ENCODE results near the gene ARHGAP45. TPM values are rescaled to one million over a fixed set of nuclear protein-coding genes. Genes with fewer than 3 reads are reported as not detected.

ARHGAP45 gene
- total and polyA plus RNA-seq, 9 of the 15 experiments (the other 6 are each of a cell fraction or from before 2014, with no cell fraction given) = 0.08 to 22.1 (median 4.2) TPM

DNA sequence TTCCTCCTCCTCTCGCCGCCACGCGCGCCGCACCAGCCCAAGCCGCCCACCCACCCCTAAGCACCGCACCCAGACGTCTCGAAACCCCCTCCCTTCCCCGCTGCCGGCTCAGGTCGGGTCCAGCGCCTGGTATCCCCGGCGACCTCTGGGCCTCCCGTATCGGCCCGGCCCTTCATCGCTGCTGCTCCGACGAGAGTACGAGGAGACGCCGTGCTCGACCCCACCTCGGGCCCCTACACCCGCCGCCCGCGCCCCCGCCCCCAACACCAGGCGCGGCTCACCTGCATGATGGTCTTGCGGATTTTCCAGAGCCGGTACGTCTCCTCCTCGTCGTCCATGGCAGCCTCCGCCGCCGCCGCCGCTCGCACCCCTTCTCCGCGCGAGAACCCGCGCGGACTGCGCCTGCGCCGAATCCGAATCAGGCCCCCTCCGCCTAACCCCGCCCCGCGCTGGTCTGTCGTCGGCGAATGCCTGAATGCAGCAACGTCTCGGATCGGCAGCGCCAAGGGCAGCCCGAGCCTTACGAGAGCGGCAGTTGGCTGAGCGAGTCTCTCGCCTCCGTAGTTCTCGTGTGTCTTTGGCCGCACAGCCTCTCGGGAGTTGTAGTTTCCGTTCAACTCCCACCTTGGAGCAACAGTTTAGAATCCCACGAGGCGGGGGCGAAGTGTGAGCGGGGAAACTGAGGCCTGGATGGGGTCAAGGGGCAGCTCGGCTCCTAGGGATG is 28.2 kb downstream of the ARHGAP45 start, which contains the start of gene POLR2E:
Gene POLR2E, minus strand, starts transcription at position 398 of the 724 bp plus-strand sequence. Its CDS starts 60 bp downstream, at position 338.
- Histone ChIP-seq H3K36me3 (ENCODE audit: control insufficient read depth, insufficient read depth, low read length) (peaks cover 34% of the 10 kb centered on the region), H3K4me3 (peak within 1 kb of the TSS; percentile 78), H3K9me3 (replicated peaks; ENCODE audit: control insufficient read depth, insufficient read depth, low read depth, low read length) (peaks cover 7% of the 10 kb centered on the region), H3K9me1 (ENCODE audit: control insufficient read depth, insufficient read depth, low read length) (no peaks in the 10 kb centered on the region), H4K20me1 (replicated peaks; ENCODE audit: control insufficient read depth, insufficient read depth, low read length) (peaks cover 11% of the 10 kb centered on the region; the same call in 1 of the 2 replicates), H3K27ac (ENCODE audit: extremely low read depth, low read depth, low read length) (peak within 1 kb of the TSS; percentile 65), H3K9ac (ENCODE audit: insufficient read depth in 1 of 2, low read depth in 2 of 2, low read length in 2 of 2) (peak within 1 kb of the TSS; percentile 87 to 100), H3K27me3 (ENCODE audit: control insufficient read depth in 2 of 2, insufficient read depth in 2 of 2, low read length in 2 of 2) (no peaks in the 10 kb centered on the region), H3K79me2 (ENCODE audit: control insufficient read depth, insufficient read depth, low read length) (peaks cover 42% of the 10 kb centered on the region), H2AFZ (ENCODE audit: low read depth, low read length) (peak within 1 kb of the TSS; percentile 73), H3K4me1 (replicated peaks in 1 of 2; ENCODE audit: control insufficient read depth in 2 of 2, insufficient read depth in 2 of 2, low read length in 2 of 2) (peaks cover 24 to 61% of the 10 kb centered on the region in 2 experiments; a peak in 4 of 5 replicates), H3K4me2 (ENCODE audit: insufficient read depth, low read length) (peak within 1 kb of the TSS; percentile 88)
- ChIA-PET POLR2A (interaction anchor here (0.6 to 6.2 kb wide), 3 partner anchors 11 to 145 kb away, joined by 3 to 45 read pairs (median 3); no protein-coding TSS in a partner anchor), CTCF (ENCODE audit: low intra/inter-chr PET ratio) (no interaction called here)
- in situ Hi-C loops (cut with MboI) (no loop called here), intact Hi-C loops (cut with micrococcal nuclease) (no loop called here)
- peak; percentile 99 for FAIRE-seq
- peak; percentile 95 for ATAC-seq
- DNase-seq (ENCODE audit: extremely low read depth in 1 of 4, low spot score in 3 of 4) = peak; percentile 92 to 98 (median 95)
- BruUV-seq (replicated peaks) = no TSS peak
- WGBS (ENCODE audit: insufficient coverage, low coverage, missing lambda C conversion rate) = under 1% methylated on average over 45 of the region's 81 CpGs
- no peak for TF ChIP-seq SMARCB1 (IDR thresholded peaks at IDR 0.05; ENCODE audit: insufficient read length, low read depth)
- TF ChIP-seq NFIC (IDR thresholded peaks at IDR 0.05) = no peak; the same call in 1 of the 2 replicates
- TF ChIP-seq RNF2 (IDR thresholded peaks at IDR 0.05) = peak; percentile 49; the same call in 1 of the 2 replicates
- TF ChIP-seq, protein P1, sequence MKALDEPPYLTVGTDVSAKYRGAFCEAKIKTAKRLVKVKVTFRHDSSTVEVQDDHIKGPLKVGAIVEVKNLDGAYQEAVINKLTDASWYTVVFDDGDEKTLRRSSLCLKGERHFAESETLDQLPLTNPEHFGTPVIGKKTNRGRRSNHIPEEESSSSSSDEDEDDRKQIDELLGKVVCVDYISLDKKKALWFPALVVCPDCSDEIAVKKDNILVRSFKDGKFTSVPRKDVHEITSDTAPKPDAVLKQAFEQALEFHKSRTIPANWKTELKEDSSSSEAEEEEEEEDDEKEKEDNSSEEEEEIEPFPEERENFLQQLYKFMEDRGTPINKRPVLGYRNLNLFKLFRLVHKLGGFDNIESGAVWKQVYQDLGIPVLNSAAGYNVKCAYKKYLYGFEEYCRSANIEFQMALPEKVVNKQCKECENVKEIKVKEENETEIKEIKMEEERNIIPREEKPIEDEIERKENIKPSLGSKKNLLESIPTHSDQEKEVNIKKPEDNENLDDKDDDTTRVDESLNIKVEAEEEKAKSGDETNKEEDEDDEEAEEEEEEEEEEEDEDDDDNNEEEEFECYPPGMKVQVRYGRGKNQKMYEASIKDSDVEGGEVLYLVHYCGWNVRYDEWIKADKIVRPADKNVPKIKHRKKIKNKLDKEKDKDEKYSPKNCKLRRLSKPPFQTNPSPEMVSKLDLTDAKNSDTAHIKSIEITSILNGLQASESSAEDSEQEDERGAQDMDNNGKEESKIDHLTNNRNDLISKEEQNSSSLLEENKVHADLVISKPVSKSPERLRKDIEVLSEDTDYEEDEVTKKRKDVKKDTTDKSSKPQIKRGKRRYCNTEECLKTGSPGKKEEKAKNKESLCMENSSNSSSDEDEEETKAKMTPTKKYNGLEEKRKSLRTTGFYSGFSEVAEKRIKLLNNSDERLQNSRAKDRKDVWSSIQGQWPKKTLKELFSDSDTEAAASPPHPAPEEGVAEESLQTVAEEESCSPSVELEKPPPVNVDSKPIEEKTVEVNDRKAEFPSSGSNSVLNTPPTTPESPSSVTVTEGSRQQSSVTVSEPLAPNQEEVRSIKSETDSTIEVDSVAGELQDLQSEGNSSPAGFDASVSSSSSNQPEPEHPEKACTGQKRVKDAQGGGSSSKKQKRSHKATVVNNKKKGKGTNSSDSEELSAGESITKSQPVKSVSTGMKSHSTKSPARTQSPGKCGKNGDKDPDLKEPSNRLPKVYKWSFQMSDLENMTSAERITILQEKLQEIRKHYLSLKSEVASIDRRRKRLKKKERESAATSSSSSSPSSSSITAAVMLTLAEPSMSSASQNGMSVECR (CRISPR knock-in tag; IDR thresholded peaks at IDR 0.05) = 0 out of 2 replicates have a peak, but pooled peaks have one; percentile 40
- no peak for TF ChIP-seq TCF7L2 (IDR thresholded peaks at IDR 0.05; ENCODE audit: low read depth, low read length)
- TF ChIP-seq ZNF311 (CRISPR knock-in tag; IDR thresholded peaks at IDR 0.05) = no peak
- TF ChIP-seq POU5F1 (IDR thresholded peaks at IDR 0.05; ENCODE audit: borderline replicate concordance, low read depth, low read length, partially characterized antibody) = no peak
- no peak for TF ChIP-seq ZNF263 (CRISPR knock-in tag; IDR thresholded peaks at IDR 0.05; ENCODE audit: borderline replicate concordance)
- TF ChIP-seq SREBF2 (CRISPR knock-in tag; IDR thresholded peaks at IDR 0.05) = no peak
- TF ChIP-seq ZFP30 (CRISPR knock-in tag; IDR thresholded peaks at IDR 0.05; ENCODE audit: borderline replicate concordance) = no peak
- no peak for TF ChIP-seq NBN (IDR thresholded peaks at IDR 0.05; ENCODE audit: low read depth)
- TF ChIP-seq NCOA6 (IDR thresholded peaks at IDR 0.05) = no peak
- TF ChIP-seq ELF1 (tag; IDR thresholded peaks at IDR 0.05) = no peak
- TF ChIP-seq ZNF668 (CRISPR knock-in tag; IDR thresholded peaks at IDR 0.05) = no peak
- no peak for TF ChIP-seq SRF (CRISPR knock-in tag; IDR thresholded peaks at IDR 0.05)
- no peak for TF ChIP-seq ERF (CRISPR knock-in tag; IDR thresholded peaks at IDR 0.05)
- TF ChIP-seq ARNT (IDR thresholded peaks at IDR 0.05) = no peak
